ENCODE results near the gene TUBGCP6.

Gene TUBGCP6

DNA sequence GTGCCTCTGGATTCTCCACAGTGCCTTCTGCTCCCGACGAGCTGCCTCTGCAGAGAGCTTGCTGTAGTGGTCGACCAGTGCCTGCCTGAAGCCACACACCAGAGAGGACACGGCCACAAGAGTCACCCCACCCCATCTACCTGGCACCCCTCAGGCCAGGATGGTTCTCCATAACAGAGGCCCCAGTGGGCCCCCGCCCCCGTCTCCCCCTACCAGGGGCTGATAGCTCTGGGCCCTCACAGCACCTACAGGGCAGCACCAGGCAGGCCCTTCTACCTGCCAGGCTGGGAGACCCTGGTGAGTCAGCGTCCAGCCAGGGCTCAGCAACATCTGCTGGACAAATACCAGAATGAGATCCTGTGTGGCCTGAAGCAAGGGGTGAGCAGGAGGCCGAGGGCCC is 22.3 kb downstream of the TUBGCP6 start:
- DNase-seq: no peak

DNA sequence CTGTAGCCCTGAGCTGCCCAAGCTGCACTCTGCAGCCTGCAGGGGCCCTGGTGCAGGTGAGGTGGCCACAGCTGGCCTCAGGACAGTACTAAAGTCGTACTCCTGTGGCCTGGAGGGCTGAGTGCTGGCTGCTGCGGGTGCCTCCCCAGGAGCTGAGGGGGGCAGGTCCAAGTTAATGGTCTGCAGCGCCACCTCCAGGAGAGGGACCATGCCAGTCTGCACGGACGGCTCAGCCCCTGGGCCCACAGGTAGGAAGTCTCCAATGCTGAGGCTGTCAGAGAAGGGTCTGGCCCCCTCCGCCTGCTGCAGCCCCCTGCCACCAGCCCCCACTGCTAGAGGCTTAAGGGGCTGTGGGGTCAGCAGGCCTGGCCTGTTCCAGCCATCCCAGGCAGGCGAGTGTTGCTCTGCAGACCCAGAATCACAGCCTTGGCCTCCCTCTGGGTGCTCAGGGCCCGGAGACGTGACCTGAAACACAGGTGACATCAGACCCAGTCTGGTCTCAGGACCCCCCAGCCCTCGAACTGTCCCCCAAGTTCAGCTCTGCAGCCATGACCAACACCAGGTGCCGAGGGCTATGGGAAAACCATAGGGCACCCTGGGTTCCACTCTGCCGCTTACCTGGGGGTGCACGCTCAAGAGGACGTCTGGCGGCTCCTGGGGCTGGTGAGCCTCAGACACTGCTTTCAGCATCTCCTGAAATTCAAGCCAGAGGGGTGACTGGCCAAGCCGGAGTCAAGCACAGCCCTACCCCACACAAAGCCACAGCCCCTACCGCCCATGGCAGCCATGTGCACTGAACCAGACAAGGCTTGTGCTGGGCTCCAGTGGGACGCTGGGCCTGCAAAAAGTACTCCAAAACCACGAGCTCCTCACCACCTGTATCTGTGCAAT is 23.2 kb downstream of the TUBGCP6 start:
- DNase-seq: no peak

DNA sequence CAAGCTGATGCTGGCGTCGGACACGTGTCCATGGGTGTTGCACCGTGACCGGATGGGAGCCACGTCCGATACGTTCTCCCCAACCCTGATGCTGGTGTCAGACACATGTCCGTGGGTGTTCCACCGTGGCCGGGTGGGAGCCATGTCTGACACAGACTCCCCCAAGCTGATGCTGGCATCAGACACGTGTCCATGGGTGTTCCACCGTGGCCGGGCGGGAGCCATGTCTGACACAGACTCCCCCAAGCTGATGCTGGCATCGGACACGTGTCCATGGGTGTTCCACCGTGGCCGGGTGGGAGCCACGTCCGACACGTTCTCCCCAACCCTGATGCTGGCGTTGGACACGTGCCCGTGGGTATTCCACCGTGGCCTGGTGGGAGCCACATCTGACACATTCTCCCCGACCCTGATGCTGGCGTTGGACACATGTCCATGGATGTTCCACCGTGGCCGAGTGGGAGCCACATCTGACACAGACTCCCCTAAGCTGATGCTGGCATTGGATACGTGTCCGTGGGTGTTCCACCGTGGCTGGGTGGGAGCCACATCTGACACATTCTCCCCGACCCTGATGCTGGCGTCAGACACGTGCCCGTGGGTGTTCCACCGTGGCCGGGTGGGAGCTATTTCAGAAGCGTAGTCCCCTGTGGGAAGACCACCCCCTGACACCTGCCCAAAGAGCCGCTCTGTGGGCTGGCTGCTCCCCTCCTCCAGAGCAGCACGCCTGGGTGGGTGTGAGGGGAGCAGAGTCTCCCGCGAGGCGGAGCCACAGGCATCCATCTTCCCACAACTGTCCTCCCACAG is 24.0 kb downstream of the TUBGCP6 start:
- DNase-seq: no peak

DNA sequence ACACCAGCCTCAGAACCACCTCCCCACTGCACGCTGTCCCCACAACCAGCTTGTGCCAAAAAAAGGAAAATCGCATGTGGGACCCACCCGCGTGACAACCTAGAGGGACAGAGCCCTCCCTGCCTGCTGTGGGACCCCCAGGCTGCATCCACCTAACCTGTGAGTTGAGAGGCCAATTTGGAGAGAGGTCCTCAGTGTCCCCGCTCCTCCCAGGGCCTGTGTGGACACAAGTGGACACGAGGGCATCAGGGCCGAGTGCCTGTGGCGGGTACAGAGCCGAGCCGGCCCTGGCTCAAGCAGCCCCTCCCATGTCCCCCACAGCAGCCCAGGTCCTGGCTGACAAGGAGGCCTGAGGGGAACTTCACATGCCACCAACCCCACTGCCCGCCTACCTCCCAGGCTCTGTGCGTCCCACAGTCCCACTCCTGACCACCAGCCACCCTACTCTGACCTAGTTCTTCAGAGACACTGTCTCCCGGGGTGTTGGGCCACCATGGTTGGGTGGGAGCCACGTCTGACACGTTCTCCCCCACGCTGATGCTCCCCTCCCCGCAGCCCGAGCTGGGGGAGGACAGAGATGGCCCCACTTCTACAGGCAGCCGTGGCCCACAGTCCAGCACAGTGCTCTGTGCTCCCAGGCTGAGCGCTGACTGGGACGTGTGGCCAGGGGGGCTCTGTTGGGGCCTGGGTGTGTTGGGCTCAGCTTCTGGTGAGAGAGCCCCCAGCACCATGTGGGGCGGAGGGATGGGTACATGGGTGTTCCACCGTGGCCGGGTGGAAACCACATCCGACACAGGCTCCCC is 24.8 kb downstream of the TUBGCP6 start:
- no peak for DNase-seq

DNA sequence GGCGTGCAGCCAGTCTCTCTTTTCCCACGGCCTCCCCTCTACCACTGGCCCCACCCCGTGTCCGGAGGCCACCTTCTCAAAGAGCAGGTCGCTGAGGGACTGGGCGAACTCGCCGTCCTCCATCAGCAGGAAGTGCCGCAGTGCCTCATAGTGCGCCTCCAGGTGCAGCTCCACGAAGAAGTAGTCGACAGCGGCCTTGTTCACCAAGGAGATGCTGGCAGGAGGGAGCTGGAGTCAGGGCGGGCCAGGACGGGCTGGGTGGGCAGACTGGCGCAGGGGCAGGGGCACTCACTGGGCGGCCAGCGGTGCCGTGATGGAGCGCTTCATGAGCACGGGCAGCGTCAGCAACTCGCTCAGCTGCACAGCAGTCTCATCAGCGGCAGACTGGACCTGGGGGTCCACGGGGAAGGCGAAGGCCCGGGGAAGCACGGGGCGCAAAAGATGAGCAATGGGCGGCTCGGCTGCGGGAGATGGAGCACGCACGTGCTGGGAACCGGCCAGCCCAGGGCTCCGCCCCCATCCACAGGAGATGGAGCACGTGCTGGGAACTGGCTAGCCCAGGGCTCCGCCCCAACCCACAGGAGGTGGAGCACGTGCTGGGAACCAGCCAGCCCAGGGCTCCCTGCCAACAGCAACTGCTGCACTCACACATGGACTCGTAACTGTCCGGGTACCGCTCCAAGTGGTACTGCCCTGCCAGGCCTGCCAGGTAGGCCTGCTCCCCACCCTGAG is 25.7 kb downstream of the TUBGCP6 start:
- DNase-seq: no peak

DNA sequence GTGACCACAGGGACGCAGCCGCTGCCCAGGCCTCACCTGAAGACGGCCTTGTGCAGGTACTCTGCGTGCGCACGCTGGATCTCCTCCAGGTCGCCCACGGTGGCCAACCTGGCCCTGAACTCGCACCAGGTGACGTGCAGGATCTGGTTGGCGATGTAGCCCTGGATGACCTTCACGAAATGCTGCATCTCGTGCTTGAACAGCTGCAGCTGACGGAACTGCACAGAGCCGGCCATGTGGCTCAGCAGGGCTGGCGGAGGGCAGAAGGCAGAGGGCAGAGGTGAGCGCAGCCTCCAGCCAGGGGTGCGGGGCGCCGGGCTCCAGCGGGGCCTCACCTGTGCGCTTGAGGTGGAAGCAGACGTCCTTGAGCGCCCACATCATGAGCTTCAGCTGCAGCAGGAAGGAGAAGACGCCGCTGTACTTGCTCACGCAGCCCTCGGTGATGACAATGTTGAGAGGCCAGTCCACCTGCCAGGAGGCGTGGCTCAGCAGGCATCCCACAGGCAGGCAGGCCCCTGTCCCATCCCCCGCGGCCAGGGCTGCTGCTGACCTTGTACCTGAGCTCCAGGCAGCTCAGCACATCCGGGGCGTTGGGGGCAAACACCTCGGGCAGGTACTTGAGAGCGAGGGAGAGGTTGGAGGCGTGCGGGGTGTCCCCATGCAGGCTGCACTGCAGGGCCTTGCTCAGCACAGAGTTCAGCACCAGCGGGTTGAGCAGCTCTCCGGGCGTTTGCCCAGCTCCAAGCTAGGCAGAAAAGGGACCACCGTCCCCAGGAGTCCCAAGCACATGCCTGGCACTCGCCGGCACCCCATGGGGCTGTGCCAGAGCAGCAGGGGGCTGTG is 26.4 kb downstream of the TUBGCP6 start:
- no peak for DNase-seq

DNA sequence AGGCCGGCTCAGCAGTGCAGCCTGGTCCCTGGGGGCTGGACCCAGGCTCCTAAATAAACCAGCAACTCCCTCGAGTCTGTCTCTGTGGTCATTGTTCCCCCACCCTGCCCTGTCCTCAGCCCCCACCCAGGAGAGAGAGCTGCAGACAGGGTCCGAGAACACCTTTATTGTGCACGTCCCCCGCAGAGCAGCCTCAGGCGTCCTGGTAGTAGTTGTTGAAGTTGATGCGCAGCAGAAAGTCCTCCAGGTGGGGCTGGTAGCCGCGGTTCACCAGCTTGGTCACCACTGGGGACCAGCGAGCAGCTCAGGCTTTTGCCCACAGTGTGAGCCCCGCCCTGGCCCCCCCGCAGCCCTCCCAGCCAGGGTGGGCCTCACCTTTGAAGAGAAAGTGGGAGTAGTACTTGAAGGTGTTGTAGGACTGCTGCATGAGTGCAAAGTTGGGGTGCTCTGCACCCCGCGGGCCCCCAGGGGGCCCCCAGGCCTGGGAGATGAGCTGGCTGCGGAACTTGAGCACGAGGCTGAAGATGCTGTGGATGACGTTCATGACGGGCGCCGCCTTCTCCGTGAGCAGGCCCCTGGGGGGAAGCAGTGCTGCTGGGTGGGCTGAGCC is 27.2 kb downstream of the TUBGCP6 start:
- no peak for DNase-seq

DNA sequence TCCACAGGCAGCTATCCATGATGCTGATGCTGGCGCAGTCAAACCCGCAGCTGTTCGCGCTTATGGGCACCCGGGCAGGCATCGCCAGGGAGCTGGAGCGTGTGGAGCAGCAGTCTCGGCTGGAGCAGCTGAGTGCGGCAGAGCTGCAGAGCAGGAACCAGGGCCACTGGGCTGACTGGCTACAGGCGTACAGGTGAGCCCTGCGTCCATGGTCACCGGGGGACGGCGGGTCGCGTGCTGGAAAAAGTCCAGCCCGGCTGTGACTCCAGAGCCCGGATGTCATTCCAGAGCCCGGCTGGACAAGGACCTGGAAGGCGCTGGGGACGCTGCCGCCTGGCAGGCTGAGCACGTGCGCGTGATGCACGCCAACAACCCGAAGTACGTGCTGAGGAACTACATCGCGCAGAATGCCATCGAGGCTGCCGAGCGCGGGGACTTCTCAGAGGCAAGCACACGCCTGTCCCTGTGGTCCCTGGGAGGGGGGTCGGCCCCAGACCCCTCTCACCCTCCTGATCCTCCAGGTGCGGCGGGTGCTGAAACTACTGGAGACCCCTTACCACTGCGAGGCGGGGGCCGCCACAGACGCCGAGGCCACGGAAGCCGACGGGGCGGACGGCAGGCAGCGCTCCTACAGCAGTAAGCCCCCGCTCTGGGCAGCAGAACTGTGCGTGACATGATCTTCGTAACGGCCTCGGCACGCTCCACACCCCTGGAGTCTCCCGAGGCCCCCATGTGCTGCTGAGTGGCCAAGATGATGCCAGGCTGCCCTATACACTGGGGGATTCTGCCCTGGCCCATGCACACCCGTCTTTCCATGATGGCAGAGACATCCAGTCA is 27.9 kb downstream of the TUBGCP6 start:
- DNase-seq: no peak

DNA sequence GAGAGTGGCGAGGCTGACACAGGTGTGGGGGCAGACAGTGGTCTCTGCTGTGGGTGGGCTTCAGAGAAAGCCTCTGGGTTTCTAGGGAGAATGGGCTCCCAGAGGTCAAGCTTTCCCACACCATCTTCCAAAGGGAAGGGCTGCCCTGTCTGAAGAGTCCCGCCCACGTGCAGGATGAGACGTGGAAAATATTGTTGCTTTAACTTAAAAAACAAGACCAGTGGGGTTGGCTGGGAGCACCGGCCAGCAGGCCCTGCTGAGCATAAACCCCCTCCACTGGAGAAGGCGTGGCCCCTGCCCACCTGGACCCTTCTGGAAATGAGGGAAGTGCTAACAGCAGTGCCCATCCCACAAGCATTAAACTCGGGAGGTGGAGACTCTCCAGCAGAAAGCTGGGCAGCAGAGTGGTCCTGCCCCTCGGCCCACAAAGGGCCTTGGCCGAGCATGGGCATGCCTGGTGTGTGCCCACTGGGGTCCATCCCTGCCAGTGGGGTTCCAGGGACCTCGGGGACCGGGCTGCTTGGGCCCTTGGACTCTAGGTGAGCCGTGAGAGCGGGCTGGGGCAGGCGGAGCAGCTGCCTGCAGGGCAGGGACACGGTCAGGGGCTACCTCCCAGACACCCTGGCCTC is 28.7 kb downstream of the TUBGCP6 start:
- no peak for DNase-seq

DNA sequence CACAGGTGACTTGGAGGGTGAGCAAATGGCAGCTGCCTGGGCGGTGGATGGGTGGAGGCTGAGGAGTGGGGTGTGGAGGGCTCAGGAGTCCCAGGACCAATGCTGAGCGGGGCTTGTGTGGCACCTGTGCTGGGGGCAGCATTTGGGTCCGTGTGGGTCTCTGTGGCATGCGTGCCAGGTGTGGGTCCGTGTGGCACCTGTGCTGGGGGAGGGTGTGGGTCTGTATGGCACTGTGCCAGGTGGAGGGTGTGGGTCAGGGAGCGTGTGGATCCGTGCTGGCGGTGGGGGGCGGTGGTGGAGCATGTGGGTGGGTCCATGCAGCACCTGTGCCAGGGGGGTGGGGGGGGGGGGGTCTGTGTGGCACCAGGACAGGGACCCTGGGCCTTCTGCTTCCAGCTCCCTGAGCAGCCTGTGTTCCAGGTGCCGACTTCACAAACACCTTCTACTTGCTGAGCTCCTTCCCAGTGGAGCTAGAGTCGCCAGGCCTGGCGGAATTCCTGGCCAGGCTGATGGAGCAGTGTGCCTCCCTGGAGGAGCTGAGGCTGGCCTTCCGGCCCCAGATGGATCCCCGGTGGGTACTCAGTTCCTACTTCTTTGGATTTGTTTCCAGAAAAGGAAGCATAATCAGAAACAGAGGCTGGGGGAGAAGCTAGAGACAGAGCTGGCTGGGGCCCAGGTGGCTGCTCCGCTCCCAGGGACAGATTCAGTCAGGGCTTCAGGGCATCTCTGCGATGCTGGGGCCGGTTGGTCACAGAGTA is 29.3 kb downstream of the TUBGCP6 start:
- no peak for DNase-seq

DNA sequence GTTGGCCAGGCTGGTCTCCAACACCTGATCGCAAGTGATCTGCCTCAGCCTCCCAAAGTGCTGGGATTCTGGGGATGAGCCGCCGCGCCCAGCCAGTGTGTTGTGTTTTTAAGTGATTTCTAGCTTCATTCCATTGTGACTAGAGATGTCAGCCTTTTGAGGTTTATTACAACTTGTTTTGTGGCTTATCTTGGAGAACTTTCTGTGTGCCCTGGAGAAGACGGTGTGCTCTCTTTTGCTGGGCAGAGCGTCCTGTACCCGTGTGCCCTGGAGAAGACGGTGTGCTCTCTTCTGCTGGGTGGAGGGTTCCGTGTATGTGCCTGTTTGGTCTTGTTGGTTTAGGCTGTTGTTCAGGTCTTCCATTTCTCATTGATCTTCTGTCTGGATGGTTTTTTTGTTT is 31.6 kb downstream of the TUBGCP6 start:
- DNase-seq: no peak

DNA sequence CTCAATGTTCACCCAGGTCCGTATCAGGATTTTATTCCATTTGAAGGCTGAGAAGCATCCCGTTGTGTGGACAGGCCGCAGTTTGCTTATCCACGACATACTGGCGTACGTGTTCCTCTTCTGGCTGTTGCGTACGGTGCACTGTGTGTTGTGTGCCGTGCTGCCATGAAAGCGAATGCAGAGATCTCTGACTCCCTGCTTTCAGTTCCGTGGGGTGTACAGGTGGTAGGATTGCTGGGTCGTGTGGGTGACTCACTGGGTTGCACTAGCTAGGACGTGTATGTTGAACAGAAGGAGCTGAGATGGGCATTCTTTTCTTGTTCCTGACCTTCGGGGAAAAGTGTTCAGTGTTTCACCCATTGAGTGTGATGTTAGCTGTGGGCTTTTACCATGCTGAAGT is 33.7 kb downstream of the TUBGCP6 start:
- DNase-seq: no peak

DNA sequence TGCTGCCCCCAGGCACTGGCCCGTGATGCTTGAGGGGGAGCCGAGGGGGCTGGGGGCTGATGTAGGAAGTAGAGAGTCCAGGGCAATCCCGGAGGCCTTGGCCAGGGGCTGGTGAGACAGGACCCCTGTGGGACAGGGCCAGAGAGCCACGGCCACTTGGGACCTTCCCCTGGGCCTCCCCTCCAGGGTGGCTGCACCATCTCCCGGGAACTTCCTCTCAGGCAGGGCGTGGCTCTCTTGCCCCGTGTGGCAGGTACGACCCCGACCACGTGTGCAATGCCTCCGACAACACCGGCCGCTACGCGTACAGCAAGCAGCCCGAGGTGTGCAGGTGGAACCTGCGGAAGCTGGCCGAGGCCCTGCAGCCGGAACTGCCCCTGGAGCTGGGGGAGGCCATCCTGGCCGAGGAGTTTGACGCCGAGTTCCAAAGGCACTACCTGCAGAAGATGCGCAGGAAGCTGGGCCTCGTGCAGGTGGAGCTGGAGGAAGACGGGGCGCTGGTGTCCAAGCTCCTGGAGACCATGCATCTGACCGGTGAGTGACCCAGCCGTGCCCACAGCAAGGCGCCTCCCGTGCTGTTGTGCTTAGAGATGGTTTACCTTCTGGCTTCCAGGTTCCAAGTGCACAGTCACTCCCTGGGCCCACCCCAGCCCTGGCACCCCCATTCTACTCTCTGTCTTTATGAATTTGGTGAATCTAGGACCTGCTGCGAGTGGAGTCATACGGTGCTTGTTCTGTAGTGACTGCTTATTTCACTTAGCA is 34.3 kb downstream of the TUBGCP6 start:
- no peak for DNase-seq

DNA sequence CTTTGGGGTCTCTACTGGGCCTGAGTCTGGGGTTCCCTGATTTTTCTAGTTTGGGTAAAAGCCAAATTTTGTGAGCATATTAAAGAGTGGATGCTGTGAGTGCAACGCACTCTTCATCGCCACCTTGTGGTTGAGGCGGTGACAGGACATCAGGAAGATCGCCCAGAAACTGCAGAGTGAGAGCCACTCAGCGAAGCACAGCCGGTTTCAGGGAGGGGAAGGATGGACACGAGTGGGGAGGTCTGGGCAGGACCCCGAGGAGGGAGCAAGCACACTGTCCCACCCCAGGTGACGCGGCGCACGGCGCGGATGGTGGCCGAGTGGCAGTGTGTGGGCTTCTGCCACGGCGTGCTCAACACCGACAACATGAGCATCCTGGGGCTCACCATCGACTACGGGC is 34.9 kb downstream of the TUBGCP6 start:
- DNase-seq: peak; percentile 70

DNA sequence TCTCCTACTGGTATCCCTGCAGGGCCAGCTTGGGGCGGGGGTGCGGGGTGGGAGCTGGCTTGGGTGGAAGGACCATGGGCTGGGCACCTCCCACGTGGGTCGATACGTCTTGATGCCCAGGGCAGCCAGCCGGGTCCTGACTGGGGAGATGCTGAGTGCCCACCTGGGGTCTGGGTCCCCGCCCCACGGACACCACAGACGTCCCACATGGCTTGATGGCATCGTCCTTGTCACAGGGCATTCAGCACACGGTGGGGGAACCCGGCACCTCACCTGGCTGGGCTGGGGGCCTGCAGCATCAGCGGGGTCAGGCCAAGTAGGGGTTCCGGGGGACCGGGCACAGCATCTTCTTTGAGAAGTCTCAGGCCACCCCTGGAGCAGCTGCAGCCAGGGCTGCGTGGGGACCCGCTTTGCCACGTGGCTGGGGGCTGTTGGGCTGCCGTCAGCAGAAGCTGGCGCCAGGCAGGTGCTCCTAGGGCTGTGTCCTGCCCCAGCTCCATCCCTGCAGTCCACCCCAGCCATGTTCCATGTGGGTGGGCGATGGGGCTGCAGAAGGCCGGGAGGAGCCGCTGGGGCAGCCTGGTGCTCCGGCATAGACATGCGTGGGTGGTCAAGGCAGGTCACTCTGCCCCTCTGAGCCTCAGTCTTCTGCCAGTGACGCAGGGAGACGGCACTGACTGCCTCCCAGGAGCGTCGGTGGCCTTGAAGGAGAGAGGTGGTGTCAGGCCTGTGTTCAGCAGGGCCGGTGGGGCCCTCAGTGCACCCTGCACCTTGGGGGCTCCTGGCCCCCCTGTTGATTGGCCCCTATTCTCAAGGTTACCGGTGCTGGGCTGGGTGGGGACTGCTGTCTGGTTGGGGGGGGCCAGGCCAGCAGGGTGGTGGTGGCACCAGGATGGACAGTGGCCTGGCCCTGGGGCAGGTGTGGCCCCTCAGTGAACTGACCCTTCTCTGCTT is 35.6 kb downstream of the TUBGCP6 start:
- no peak for DNase-seq

DNA sequence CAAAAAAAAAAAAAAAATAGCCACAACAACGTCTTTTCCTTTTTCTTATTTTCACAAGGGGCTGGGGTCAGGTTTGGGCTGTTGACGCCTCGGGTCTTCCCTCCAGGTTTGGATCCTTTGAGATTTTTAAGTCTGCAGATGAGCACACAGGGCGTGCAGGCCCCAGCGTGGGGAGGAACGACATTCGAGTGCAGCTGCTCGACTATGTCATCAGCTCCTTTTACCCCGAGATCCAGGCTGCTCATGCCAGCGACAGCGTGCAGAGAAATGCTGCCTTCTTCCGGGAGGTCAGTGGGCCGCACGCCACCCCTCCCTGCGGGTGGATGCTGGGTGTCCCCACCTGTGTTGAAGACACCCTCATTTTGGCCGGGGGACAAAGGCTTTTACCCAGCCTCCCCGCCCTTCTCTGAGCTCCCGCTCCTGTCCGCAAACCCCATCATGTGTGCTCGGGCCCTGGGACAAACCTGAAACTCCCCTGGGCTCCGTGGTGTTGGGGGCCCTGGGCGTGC is 36.3 kb downstream of the TUBGCP6 start:
- no peak for DNase-seq
